NCI-H510A treated with DMSO at 0.1 percent for 48 hours (cell line): Measurements from ENCODE around the gene S100A16.
"Not testable (repeated sequence)": the region's sequence is repeated elsewhere in the genome, so short reads cannot be mapped to it uniquely, and the experiment has no call there.

Experiments
- DNase-seq: peaks from one replicate; lab custom pipeline; 2025; lab: John Stamatoyannopoulos, UW

Gene S100A16

DNA sequence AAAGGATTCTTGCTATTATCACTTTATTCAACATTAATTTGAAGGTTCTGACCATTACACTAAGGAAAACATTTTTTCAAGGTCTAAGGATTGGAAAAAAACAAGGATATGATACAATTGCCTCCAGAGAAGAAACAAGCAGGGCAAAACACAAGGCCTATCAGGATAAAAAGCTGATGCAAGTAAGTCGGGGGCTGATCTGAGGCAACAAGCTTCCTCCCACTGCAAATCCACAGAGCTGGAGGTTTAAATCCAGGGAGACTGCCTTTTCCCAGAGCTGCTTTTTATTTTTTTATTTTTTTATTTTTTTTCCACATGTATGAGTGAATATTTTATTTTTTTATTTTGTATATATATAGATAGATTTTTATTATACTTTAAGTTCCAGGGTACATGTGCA is 27.9 kb downstream of the S100A16 start:
- no peak for DNase-seq

DNA sequence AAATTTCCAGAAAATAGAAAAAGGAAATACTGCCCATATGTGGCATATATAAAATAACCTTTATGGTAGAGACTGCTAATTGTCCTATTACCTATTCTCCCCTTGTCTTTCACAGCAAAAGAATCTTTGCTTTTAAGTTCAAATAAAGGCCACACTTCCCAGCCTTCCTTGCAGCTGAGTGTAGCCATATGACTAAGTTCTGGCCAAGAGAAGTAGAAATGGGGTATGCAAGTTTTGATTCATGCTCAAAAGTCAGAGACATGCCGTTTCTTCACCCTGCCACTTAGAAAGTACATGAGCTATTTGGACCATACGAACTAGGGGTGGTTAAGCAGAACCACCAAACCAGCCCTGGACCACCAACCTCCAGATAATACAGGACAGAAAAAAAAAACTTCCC is 29.0 kb downstream of the S100A16 start:
- DNase-seq, result no peak

DNA sequence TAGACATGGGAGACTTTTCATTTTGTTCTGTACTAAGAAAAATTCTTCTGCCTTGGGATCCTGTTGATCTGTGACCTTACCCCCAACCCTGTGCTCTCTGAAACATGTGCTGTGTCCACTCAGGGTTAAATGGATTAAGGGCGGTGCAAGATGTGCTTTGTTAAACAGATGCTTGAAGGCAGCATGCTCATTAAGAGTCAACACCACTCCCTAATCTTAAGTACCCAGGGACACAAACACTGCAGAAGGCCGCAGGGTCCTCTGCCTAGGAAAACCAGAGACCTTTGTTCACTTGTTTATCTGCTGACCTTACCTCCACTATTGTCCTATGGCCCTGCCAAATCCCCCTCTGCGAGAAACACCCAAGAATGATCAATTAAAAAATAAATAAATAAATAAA is 29.4 kb downstream of the S100A16 start:
- DNase-seq, result not testable (repeated sequence)

DNA sequence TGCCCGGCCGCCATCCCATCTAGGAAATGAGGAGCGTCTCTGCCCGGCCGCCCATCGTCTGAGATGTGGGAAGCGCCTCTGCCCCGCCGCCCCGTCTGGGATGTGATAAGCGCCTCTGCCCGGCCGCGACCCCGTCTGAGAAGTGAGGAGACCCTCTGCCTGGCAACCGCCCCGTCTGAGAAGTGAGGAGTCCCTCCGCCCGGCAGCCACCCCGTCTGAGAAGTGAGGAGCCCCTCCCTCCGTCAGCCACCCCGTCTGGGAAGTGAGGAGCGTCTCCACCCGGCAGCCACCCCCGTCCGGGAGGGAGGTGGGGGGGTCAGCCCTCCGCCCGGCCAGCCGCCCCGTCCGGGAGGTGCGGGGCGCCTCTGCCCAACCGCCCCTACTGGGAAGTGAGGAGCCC is 30.1 kb downstream of the S100A16 start:
- not testable (repeated sequence) for DNase-seq

DNA sequence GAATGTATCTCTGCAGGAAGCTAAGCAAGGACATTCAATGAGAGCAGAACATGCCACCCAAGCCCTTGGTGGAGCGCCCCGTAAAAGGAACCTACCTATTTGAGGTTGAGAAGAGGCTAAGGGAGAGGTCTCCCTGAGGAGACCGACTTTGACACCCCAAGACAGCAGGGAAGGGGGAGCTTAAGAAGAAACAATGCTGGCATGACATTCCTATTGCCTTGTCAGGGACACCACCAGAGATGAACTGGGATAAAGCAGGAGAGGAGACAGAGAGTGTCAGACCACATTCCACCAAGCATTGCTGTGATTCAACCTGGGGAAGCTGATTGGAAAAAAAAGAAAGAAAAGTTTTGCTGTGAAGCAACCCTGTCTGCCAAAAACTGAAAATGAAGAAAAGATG is 34.0 kb downstream of the S100A16 start:
- DNase-seq, result no peak

DNA sequence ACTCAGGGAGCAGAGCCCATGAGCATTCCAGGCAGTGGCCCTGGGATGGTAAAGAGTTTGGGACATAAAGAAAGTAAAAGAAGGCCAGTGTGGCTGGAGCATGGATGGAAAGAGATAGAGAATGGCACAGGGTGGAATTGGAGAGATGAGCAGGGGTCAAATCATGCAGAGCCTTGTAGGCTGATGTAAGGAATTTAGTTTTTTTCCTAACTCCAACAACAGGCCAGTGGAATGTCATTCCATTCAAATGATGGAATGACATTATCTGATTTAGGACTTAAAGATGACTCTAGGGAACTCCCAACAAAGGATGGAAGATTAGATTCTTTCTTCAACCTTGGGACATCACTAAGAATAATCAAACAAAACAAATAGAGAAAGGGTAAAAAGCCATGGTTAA is 34.4 kb downstream of the S100A16 start:
- DNase-seq, result no peak

DNA sequence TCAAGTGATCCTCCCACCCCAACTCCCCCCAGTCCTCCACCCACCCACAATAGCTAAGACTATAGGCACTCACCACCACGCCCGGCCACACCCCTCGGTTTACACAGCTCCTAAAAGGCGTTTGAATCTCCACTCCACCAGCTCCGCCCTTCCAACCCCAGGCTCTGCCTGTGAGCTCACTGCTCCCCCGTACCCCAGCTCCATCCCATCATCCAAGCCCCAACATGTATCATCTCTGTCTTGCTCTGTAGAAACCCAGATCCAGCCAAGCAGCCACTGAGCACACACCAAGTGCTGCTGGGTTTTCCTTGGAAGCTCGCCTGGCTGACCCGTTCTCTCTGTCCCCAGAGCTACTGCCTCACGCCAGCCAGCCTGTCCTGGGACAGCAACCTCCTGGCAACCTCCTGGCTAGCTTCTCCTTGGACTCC is 35.3 kb downstream of the S100A16 start:
- DNase-seq, result no peak

DNA sequence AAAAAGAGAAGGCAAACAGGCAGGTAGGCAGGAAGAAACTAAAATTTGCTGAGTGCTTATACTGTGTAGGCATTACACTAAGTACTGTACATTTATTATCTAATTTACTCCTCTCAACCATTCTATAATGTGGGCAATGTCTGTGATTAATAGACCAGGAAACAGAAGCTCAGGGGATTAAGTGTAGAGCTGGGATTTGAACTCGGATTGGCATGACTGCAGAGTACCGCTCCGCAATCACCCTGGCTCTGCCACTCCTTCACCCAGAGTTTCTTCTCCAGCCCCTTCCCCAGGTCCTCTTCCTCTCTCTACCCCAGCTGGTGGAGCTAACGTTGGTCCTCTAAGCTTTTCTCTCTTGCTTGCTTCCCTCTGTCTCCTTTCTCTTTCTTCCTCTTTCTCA is 35.8 kb downstream of the S100A16 start:
- DNase-seq, result no peak

DNA sequence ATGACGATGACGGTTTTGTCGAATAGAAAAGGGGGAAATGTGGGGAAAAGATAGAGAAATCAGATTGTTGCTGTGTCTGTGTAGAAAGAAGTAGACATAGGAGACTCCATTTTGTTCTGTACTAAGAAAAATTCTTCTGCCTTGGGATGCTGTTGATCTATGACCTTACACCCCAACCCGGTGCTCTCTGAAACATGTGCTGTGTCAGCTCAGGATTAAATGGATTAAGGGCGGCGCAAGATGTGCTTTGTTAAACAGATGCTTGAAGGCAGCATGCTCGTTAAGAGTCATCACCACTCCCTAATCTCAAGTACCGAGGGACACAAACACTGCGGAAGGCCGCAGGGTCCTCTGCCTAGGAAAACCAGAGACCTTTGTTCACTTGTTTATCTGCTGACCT is 37.4 kb downstream of the S100A16 start:
- DNase-seq, result not testable (repeated sequence)

DNA sequence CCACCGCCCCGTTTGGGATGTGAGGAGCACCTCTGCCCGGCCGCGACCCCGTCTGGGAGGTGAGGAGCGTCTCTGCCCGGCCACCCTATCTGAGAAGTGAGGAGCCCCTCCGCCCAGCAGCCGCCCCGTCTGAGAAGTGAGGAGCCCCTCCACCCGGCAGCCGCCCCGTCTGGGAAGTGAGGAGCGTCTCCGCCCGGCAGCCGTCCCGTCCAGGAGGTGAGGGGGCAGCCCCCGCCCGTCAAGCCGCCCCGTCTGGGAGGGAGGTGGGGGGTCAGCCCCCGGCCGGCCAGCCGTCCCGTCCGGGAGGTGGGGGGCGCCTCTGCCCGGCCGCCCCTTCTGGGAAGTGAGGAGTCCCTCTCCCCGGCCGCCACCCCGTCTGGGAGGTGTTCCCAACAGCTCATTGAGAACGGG is 37.9 kb downstream of the S100A16 start:
- not testable (repeated sequence) for DNase-seq

DNA sequence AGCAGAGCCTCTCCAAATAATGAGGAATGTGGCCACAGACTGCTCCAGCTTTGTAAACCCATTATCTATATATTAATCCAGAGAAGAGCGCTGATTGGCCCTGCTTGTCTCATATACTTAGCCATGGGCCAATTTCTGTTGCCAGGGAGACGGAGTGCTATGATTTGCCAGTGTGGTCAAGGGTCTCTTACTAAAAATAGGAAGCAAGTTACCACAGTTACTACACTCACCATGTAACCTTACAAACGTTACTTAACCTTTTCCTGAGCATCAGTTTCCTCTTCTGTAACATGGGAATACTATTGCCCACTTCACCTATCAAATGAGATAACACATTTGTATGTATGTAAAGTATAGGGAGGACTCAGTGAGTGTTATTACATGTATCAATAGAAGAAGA is 39.6 kb downstream of the S100A16 start:
- DNase-seq, result no peak

DNA sequence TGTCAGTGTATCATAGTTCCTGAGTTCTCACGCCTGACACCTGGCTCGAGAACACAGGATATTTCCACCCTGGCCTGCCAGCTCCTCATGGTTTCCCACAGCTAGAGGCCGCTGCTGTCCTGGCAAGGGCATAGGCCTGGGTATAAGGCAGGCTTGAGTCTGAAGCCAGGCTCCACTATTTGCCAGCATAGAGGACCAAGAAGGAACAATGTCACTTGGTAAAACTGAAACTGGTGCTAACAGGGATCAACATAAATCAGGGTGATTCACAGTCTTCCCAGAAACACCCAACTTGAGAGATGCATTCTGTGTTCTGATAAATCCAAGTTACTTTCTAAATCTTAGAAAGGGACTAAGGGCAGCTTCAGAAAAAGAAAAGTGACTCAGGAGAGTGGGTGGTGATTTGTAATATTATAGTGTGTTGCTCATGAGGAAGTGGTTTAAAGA is 40.3 kb downstream of the S100A16 start:
- DNase-seq, result peak; percentile 46

DNA sequence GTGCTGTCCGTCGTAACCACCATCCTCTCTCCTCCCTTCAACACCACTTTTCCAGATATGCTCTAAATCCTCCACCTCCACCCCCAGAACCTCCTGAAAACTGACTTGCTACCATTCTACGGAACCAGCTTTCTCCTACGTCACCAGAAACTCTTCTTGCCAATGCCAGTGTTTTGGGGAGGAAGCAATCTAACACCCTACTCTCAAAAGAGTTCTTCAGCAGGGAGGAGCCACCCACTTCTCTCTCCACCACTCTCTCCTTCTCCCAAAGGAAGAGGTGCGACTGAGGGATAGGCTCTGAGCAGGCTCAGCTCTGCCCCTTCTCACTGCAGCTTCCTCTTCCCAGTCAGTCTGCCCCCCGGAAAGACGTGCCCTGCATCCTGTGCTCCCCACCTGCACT is 41.2 kb downstream of the S100A16 start:
- DNase-seq, result no peak

DNA sequence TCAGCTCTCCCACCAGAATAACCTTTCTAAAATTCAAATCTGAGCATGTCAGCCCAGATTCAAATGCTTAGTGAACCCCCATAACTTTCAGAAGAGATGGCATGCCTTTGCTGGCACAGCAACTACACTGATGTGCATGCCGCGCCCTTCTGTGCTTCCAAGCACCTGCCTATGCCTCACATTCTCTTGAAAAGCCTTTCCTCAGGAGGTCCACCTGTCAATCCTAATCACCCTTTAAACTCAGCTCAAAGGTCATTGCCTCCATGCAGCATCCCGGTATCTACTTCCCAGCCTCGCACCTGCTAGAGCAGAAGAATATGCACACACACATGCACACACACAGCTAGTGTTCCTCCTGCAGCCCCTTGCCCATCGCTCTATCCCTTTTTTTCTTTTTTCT is 42.1 kb downstream of the S100A16 start:
- no peak for DNase-seq

DNA sequence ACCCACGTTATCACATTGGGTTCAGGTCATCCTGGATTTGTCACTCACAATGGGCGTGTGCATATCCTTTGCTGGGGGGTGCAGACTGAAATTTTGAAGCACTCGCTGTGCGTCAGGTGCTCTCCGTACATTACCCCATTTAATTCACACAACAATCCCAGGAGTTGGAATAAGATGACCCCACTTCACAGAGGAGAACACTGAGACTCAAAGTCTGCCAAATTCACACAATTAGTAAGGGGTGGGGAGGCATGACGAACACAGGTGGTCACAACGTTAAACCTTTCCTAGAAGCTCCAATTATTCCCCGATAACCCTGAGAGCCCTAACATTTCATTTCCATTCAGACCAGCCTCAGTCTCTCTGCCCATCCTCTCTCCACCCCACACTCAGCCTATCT is 43.5 kb downstream of the S100A16 start:
- no peak for DNase-seq

DNA sequence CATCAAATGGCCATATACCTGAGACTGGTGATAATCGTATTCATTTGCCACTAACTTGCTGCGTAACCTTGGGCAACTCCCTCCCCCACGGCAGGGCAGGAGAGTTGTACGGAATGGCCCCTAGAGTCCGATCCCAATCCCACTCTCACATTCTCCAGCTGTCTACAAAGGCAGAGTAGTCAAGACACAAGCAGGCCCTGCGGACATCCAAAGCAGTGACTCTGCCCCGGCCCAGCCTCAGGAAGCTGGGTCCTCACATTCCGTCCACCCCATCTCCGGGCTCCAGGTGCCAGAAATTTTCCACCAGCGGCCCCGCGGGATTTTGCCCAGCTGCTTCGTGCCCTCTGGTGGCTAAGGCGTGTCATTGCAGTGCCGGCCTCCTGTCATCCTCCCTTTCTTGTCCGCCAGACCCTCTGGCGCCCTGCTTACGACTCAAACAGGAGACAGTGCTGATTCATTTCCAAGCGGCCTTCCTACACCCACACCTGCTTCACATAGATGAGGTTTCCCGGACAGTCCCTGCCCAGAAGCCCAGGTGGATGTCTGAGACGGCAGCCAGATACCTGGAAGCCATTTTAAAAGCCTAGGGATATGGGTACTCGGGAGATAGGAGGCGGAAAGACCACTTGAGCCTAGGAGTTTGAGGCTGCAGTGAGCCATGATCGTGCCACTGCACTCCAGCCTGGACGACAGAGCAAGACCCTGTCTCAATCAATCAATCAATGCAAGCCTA is 44.4 kb downstream of the S100A16 start:
- DNase-seq, result peak; percentile 95

DNA sequence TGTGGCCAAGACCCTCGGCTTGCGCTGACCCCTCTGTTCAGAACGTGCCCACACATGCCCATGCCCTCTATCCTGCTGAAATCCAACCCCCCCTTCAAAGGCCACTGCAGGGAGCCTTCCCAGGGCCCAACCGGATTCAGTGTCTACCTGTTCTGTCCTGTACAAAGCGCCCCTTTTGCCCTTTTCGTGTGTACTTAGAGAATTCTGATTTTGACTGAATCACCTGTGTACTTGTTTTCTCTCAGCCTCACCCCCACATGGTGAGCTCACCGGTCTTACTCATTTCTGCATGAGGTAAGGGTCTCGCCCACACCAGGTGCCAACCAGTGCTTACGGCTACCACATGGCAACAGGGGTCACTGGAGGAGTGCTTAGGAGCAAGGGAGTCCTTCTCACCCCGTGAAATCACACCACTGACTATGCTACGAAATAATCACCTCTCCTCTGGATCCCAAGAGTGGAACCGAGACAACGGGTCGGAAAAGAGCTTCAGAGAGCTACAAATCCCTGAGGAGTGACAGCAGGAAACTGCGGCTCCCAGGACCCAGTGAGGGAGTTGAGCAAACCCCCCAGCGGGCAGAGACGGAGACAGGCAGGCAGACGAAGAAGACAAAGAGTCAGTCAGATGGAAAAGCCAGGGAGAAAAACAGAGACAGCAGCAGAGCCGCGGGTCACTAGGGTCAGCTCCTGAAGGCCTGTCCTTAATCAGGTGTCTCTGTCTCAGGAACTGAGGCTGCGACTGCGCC is 45.1 kb downstream of the S100A16 start:
- DNase-seq, result no peak

DNA sequence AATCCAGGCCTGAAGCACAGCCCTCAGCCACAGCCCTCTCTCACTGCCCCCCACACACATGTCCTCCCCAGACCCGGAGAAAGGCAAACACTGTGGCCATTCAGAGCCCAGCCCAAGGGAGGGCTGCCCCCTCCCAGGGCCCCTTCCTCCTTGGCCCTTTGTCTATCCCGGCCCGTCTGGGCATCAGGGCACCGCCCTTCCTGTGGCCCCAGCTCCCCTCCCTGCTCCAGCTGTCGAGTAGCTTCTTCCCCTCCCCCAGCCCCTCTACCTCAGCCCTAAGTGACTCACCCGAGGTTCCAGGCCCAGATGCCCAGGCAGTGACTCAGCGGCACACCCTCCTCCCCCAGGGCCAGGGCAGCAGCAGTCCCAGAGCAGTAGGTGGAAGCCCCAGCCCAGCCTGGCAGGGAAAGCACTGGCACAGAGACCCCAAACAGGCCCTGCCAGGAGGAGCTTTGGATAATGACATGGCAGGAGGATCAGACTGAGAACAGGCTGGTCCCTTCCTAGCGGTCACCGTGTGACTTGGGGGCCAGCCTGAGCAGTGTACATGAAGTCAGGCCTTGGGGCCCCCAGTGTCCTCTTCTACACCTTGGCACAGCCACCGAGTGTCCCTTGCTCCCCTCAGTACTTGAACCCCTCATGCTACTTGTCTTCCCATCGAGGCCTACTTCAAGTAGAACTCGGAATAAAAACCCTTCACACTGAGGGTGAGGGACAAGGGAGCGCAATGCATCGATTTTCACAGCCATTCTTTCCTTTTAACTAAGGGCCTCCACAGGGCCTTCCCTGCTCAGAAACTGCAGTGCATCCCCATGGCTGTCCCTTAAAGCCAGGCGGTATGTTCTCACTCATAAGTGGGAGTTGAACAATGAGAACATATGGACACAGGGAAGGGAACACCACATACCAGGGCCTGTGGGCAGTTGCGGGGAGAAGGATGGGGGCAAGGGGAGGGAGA is 46.2 kb downstream of the S100A16 start:
- peak; percentile 87 for DNase-seq

DNA sequence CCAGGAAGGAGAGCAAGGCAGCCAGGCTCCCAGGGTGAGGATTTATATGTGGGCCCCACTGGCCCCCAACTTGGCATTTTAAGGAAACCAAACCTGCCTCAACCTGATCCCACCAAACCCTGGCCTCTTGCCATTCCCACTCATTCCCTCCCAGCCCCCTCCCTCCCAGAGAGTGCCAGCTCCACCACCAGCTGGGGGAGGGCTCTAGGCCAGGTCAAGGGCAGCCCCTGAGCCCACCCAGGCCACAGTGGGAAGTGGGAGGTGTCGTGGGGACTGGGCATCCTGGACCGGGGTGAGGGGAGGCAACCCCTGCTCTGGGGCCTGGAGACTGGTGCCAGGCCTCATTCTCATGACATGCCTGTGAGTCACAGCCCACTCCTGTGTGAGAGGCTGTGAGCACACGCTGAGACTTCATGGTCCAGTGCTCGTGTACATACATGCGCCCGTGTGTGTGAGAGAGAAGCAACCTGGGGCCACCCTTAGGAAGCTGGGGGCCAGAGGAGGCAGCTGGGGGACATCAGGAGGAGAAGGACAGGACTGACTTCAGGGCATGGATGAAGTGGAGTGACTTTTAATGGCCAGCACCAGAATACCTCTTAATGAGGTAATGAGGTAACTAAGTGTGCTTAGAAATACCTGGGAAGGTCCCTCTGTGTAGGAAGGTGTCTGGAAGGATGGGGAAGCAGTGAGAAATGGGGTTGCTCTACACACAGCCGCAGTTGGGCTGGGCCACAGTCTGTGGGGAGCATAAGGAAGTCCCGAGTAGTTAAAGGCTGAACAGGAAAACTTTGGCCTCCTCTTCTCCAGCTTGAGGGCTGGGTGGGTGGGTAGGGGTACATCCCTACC is 47.2 kb downstream of the S100A16 start, which contains the start of gene S100A2:
TSS of gene S100A2 (minus strand) at position 316 of the 846 bp plus-strand sequence. CDS start 1,967 bp downstream, outside the sequence.
- DNase-seq, result peak; percentile 59

DNA sequence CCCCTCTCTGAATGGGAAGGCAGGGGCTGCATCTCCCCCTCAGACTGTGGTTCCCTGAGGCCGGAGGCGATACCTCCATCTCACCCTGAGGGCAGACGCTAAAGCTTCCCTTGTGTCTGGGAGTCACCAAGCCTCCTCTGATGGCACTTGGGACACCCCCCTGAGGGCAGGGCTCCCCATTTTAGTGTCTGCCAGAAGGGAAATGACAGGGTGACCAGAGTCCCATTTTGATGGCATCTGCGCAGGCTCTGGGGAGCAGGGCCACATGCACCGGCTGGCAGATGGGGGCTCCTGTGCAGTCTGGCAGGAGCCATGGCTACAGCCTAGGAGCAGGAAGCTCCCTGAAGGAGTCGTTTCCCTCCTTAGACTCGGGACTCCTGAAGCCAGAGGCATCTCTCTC is 48.9 kb downstream of the S100A16 start:
- no peak for DNase-seq

DNA sequence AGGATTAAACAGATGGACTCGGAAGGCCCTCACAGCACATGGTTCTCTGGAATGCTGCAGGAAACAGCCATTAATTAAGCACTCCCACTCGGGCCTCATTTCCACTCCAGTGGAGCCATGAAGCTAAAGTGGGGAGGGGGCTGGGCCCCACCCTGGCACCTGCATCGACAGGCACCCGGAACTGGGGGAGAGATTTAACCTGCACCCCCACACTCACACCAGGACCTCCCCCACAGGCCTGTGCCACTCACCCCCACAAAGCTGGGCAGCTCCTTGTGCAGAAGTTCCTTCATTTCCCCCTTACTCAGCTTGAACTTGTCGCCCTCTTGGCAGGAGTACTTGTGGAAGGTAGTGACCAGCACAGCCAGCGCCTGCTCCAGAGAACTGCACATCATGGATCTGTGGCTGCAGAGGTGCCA is 49.4 kb downstream of the S100A16 start:
- no peak for DNase-seq
